GM12878 (cell line): ENCODE measurements around the gene SACM1L. TPM values are rescaled to one million over a fixed set of nuclear protein-coding genes. Genes with fewer than 3 reads are reported as not detected.

ENCODE experiments used
- ATAC-seq: fragments of 200-7000 bp; cut with Tn5 transposase; 3 replicates; pipeline ENCODE4 v1.9.1; 2020; ENCODE audit warnings: mild to moderate bottlenecking, moderate library complexity
- BruUV-seq: library from RNA; stranded (reverse); fragments of 400-500 nt; replicated peaks from 2 replicates; lab custom pipeline; 2021; lab: Mats Ljungman, UMichigan
- CTCF ChIA-PET: fragments of 300-600 bp; sonication (Branson Sonifier 250); formaldehyde crosslinking; extraction: SDS; loops from one replicate; lab custom pipeline; 2021; ENCODE audit warnings: inconsistent platforms; lab: Yijun Ruan, JAX
- POLR2A ChIA-PET: fragments of 350-600 bp; formaldehyde crosslinking; extraction: SDS; loops from one replicate; lab custom pipeline; 2021; ENCODE audit warnings: inconsistent platforms; lab: Charles Lee
- RAD21 ChIA-PET: fragments of 300-600 bp; sonication (Branson Sonifier 250); formaldehyde crosslinking; loops from one replicate; lab custom pipeline; 2023; ENCODE audit warnings: antibody characterized with exemption; ENCODE audit not compliant: unreplicated experiment; lab: Charles Lee
- SMC1A ChIA-PET: fragments of 300-600 bp; sonication (Branson Sonifier 250); formaldehyde crosslinking; loops from one replicate; lab custom pipeline; 2023; ENCODE audit not compliant: unreplicated experiment, uncharacterized antibody; lab: Charles Lee
- DNase-seq: peaks from one replicate; pipeline ENCODE4 v3.0.0-alpha.2; 2011; ENCODE audit warnings: low read depth, low spot score
- FAIRE-seq: peaks from 3 replicates; lab custom pipeline; 2011; peaks lifted over from hg19 to GRCh38; lab: Jason Lieb, UNC
- H2AFZ ChIP-seq: 2 replicates; pipeline ENCODE4 v1.6.0; 2011; ENCODE audit warnings: low read depth, low read length, control low read depth; ENCODE audit not compliant: control insufficient read depth
- H3K27ac ChIP-seq: 2 replicates; pipeline ENCODE4 v1.5.1; 2011; ENCODE audit warnings: control low read depth; ENCODE audit not compliant: control insufficient read depth, insufficient read depth
- H3K27me3 ChIP-seq, 2 experiments: replicated peaks in 1 of 2; 2 replicates each; pipeline versions ENCODE4 v1.6.0 to v1.6.1; 2011; ENCODE audit warnings: low read length in 1 of 2; ENCODE audit not compliant: control insufficient read depth in 2 of 2, insufficient read depth in 2 of 2
- H3K36me3 ChIP-seq, 2 experiments: 2 replicates each; pipeline ENCODE4 v1.5.1; 2011; ENCODE audit warnings: low read length in 1 of 2; ENCODE audit not compliant: control insufficient read depth in 2 of 2, insufficient read depth in 2 of 2
- H3K4me1 ChIP-seq: 2 replicates; pipeline ENCODE4 v1.6.1; 2011; ENCODE audit warnings: mild to moderate bottlenecking, low read length, moderate library complexity, mixed read lengths; ENCODE audit not compliant: control insufficient read depth, insufficient read depth
- H3K4me2 ChIP-seq: 2 replicates; pipeline ENCODE4 v1.6.0; 2011; ENCODE audit warnings: control low read depth; ENCODE audit not compliant: control insufficient read depth, insufficient read depth
- H3K4me3 ChIP-seq: fragments of 200-600 bp; sonication (generic); 2 replicates; pipeline ENCODE4 v1.5.1; 2016
- H3K79me2 ChIP-seq: 2 replicates; pipeline ENCODE4 v1.6.0; 2011; ENCODE audit warnings: low read length; ENCODE audit not compliant: control insufficient read depth, insufficient read depth
- H3K9ac ChIP-seq: 2 replicates; pipeline ENCODE4 v1.8.0; 2011; ENCODE audit warnings: low read length, control low read depth, mixed read lengths; ENCODE audit not compliant: control insufficient read depth, insufficient read depth
- H3K9me3 ChIP-seq: replicated peaks from 3 replicates; pipeline ENCODE4 v1.5.1; 2011; ENCODE audit warnings: mild to moderate bottlenecking, low read length; ENCODE audit not compliant: control insufficient read depth, insufficient read depth
- H4K20me1 ChIP-seq: 2 replicates; pipeline ENCODE4 v1.6.0; 2011; ENCODE audit not compliant: control insufficient read depth, insufficient read depth
- BCL11A ChIP-seq: IDR thresholded peaks from 2 replicates; pipeline ENCODE4 v1.6.1; 2011; ENCODE audit warnings: low read depth, low read length
- CEBPB ChIP-seq, 2 experiments: fragments of 150-350 bp in 1 of 2; IDR thresholded peaks; 2 replicates each; pipeline ENCODE4 v1.6.1; 2012 to 2014; ENCODE audit warnings: low read depth in 2 of 2, low read length in 2 of 2, borderline replicate concordance in 1 of 2, inconsistent platforms in 1 of 2
- E2F4 ChIP-seq: IDR thresholded peaks from 2 replicates; pipeline ENCODE4 v1.6.1; 2012; ENCODE audit warnings: low read depth, low read length, improper control_type of control experiment
- EED ChIP-seq: sonication (generic); IDR thresholded peaks from 2 replicates; pipeline ENCODE4 v1.6.1; 2016; ENCODE audit warnings: antibody characterized with exemption, low read depth
- FOXK2 ChIP-seq: fragments of 450-650 bp; IDR thresholded peaks from 2 replicates; pipeline ENCODE4 v1.6.1; 2017; ENCODE audit warnings: mild to moderate bottlenecking, moderate library complexity
- KAT2A ChIP-seq: conservative IDR thresholded peaks from 2 replicates; pipeline ENCODE4 v1.6.1; 2011; ENCODE audit warnings: low read depth, low read length; ENCODE audit not compliant: control insufficient read depth
- LARP7 ChIP-seq: fragments of 450-650 bp; IDR thresholded peaks from 2 replicates; pipeline ENCODE4 v1.6.1; 2017; ENCODE audit warnings: mild to moderate bottlenecking
- MTA3 ChIP-seq: IDR thresholded peaks from 2 replicates; pipeline ENCODE4 v1.6.1; 2012; ENCODE audit warnings: low read length, inconsistent platforms, borderline replicate concordance
- NFYA ChIP-seq: IDR thresholded peaks from 2 replicates; pipeline ENCODE4 v1.6.1; 2011; ENCODE audit warnings: low read depth, mild to moderate bottlenecking, low read length, improper control_type of control experiment, borderline replicate concordance
- NFYB ChIP-seq: IDR thresholded peaks from 2 replicates; pipeline ENCODE4 v1.6.1; 2011; ENCODE audit warnings: low read depth, mild to moderate bottlenecking, low read length, improper control_type of control experiment, moderate library complexity; ENCODE audit not compliant: insufficient read depth
- SMARCA5 ChIP-seq: fragments of 450-650 bp; IDR thresholded peaks from 2 replicates; pipeline ENCODE4 v1.6.1; 2017; ENCODE audit warnings: mild to moderate bottlenecking
- STAT3 ChIP-seq: IDR thresholded peaks from 2 replicates; pipeline ENCODE4 v1.6.1; 2011; ENCODE audit warnings: low read depth, low read length, improper control_type of control experiment
- SUZ12 ChIP-seq: fragments of 200-600 bp; sonication (generic); IDR thresholded peaks from one replicate; pipeline ENCODE4 v1.6.1; 2018; ENCODE audit warnings: antibody characterized with exemption, mild to moderate bottlenecking; ENCODE audit not compliant: unreplicated experiment
- ZNF592 ChIP-seq: fragments of 450-650 bp; IDR thresholded peaks from 2 replicates; pipeline ENCODE4 v1.6.1; 2017; ENCODE audit warnings: mild to moderate bottlenecking, moderate library complexity
- WGBS: methylation state at CpG from one replicate; pipeline ENCODE4 v1.1.6; 2016; ENCODE audit warnings: low lambda C conversion rate; ENCODE audit not compliant: insufficient replicate concordance, insufficient coverage; ENCODE audit errors: missing lambda C conversion rate; 5-methylcytosine and 5-hydroxymethylcytosine counted together
- in situ Hi-C: fragments of 300-500 bp; cut with MboI; formaldehyde crosslinking; loops from 9 replicates; pipeline ENCODE4 v1.14.3; 2018; ENCODE audit warnings: mixed read lengths
- intact Hi-C: fragments of 100-400 bp; cut with micrococcal nuclease; formaldehyde crosslinking; loops from one replicate; pipeline ENCODE4 v1.14.2; 2022; ENCODE audit not compliant: unreplicated experiment
- polyA plus RNA-seq, 11 experiments: library from polyadenylated mRNA; depleted of rRNA in 4 of 11; unstranded in 6 of 11; stranded (reverse) in 5 of 11; fragments of >200 nt; fragmentation: Nextera tagmentation in 4 of 11; fragmentation: Illumina TruSeq in 1 of 11; extraction: Ambion mirVana in 4 of 11; extraction: Trizol in 1 of 11; gene quantifications; 1 replicate in 1 of 11; 2 replicates in 10 of 11; pipeline versions ENCODE4 v1.2.1 to v1.2.3, GENCODE V29; 2011 to 2016; ENCODE audit warnings: inconsistent platforms in 2 of 11, missing spikeins in 2 of 11, low read depth in 1 of 11
- total RNA-seq, 4 experiments: library from RNA; depleted of rRNA in 3 of 4; stranded (reverse); fragments of >200 nt in 3 of 4; fragmentation: Illumina TruSeq in 1 of 4; extraction: Trizol in 1 of 4; gene quantifications; 2 replicates each; pipeline versions ENCODE4 v1.2.1 to v1.2.3, GENCODE V29; 2013 to 2021

The SACM1L gene
- total and polyA plus RNA-seq, 10 of the 15 experiments (the other 5 are each of a cell fraction or from before 2014, with no cell fraction given) = 16.5 to 48.3 (median 28.9) TPM

GRCh38 chr3:45758871-45759270, 69.7 kb downstream of the SACM1L start (continued):
- no peak for TF ChIP-seq ZNF592
- no peak for TF ChIP-seq KAT2A

GRCh38 chr3:45759851-45760250, 70.7 kb downstream of the SACM1L start:
- no peaks in the 10 kb centered on the region for H3K9me3 ChIP-seq
- no peaks in the 10 kb centered on the region; a peak in 1 of 4 replicates for H3K36me3 ChIP-seq
- H4K20me1 ChIP-seq = no peaks in the 10 kb centered on the region
- BruUV-seq = no TSS peak
- POLR2A ChIA-PET = no interaction called here
- RAD21 ChIA-PET = interaction anchor here (0.6 to 6.2 kb wide), 7 partner anchors 124 to 613 kb away, joined by 3 to 89 read pairs (median 4); no protein-coding TSS in a partner anchor
- H3K27me3 ChIP-seq = 0 out of 4 replicates have a peak, but pooled peaks cover 0 to 2% of the 10 kb centered on the region in 2 experiments
- FAIRE-seq (no peak), ATAC-seq (no peak), DNase-seq (no peak)
- no peak overlapping the region for H3K9ac ChIP-seq
- CTCF ChIA-PET = interaction anchor here (1.1 to 7.5 kb wide), 18 partner anchors 9 to 323 kb away, joined by 3 to 189 read pairs (median 4); no protein-coding TSS in a partner anchor
- H3K79me2 ChIP-seq = no peaks in the 10 kb centered on the region
- H3K4me1 ChIP-seq = no peaks in the 10 kb centered on the region
- intact Hi-C loops = loop anchor here (2.0 kb wide), 1 partner anchor 73 kb away; no protein-coding TSS in a partner anchor
- no peak overlapping the region for H3K27ac ChIP-seq
- H3K4me2 ChIP-seq = no peak overlapping the region
- WGBS = 77% methylated on average over 12 of the region's 12 CpGs
- H3K4me3 ChIP-seq = no peak overlapping the region
- SMC1A ChIA-PET = interaction anchor here (0.7 to 6.1 kb wide), 8 partner anchors 122 to 718 kb away, joined by 3 to 86 read pairs (median 4); no protein-coding TSS in a partner anchor
- in situ Hi-C loops = loop anchor here (5.0 to 10.0 kb wide), 4 partner anchors 167 to 615 kb away; partner anchors contain the start of gene CCR5
- no peak overlapping the region for H2AFZ ChIP-seq
- no peak for TF ChIP-seq LARP7
- no peak for TF ChIP-seq CEBPB (IDR thresholded peaks at IDR 0.05; ENCODE audit: borderline replicate concordance in 1 of 2, low read depth in 2 of 2, low read length in 2 of 2)
- no peak for TF ChIP-seq E2F4
- no peak for TF ChIP-seq MTA3
- no peak for TF ChIP-seq FOXK2
- no peak for TF ChIP-seq SMARCA5
- no peak for TF ChIP-seq STAT3
- TF ChIP-seq SUZ12 = no peak
- TF ChIP-seq BCL11A = no peak
- TF ChIP-seq KAT2A = no peak
- no peak for TF ChIP-seq EED
- TF ChIP-seq NFYB = no peak
- TF ChIP-seq NFYA = no peak
